Mesenchymal stem cell (in vitro differentiated cells and primary cell): ENCODE data around the gene SEC61A1.

ENCODE experiments used
- DNase-seq: peaks from one replicate; pipeline ENCODE4 v3.0.0-alpha.2; 2013
- H2AFZ ChIP-seq: one replicate; pipeline ENCODE4 v1.6.1; 2013; ENCODE audit warnings: low read depth, mild to moderate bottlenecking, control low read depth, inconsistent platforms, low read length, moderate library complexity
- H2AK5ac ChIP-seq: 2 replicates; pipeline ENCODE4 v1.6.1; 2013; ENCODE audit warnings: low read length, moderate library complexity, mild to moderate bottlenecking, inconsistent platforms; ENCODE audit not compliant: severe bottlenecking
- H2BK120ac ChIP-seq: one replicate; pipeline ENCODE4 v1.6.1; 2013; ENCODE audit warnings: low read depth, mild to moderate bottlenecking, inconsistent platforms, low read length, moderate library complexity
- H2BK12ac ChIP-seq, 2 experiments: one replicate each; pipeline ENCODE4 v1.6.1; 2013; ENCODE audit warnings: inconsistent platforms in 2 of 2, low read length in 2 of 2, mild to moderate bottlenecking in 2 of 2, moderate library complexity in 2 of 2, control low read depth in 1 of 2
- H2BK15ac ChIP-seq: one replicate; pipeline ENCODE4 v1.6.1; 2013; ENCODE audit warnings: mild to moderate bottlenecking, low read depth, inconsistent platforms; ENCODE audit not compliant: poor library complexity, severe bottlenecking
- H2BK5ac ChIP-seq: 2 replicates; pipeline ENCODE4 v1.6.1; 2013; ENCODE audit warnings: low read depth, mild to moderate bottlenecking, low read length, control low read depth, inconsistent platforms; ENCODE audit not compliant: poor library complexity, severe bottlenecking
- H3K14ac ChIP-seq, 2 experiments: one replicate each; pipeline ENCODE4 v1.6.1; 2013; ENCODE audit warnings: inconsistent platforms in 2 of 2, low read length in 2 of 2, control low read depth in 1 of 2, mild to moderate bottlenecking in 1 of 2, moderate library complexity in 1 of 2
- H3K18ac ChIP-seq, 2 experiments: one replicate each; pipeline ENCODE4 v1.6.1; 2013; ENCODE audit warnings: inconsistent platforms in 2 of 2, low read length in 2 of 2, control low read depth in 1 of 2, low read depth in 1 of 2, mild to moderate bottlenecking in 1 of 2
- H3K23ac ChIP-seq, 2 experiments: one replicate each; pipeline ENCODE4 v1.6.1; 2013; ENCODE audit warnings: inconsistent platforms in 2 of 2, low read length in 2 of 2, mild to moderate bottlenecking in 2 of 2, moderate library complexity in 2 of 2, control low read depth in 1 of 2
- H3K27ac ChIP-seq: 2 replicates; pipeline ENCODE4 v1.5.1; 2013; ENCODE audit warnings: mild to moderate bottlenecking, moderate library complexity, low read length, control low read depth, inconsistent platforms; ENCODE audit not compliant: poor library complexity, severe bottlenecking
- H3K27me3 ChIP-seq, 2 experiments: 2 replicates each; pipeline versions ENCODE4 v1.6.1 to v1.7.0; 2013; ENCODE audit warnings: low read length in 2 of 2, mild to moderate bottlenecking in 2 of 2, moderate library complexity in 2 of 2, control low read depth in 1 of 2, inconsistent platforms in 1 of 2; ENCODE audit not compliant: control insufficient read depth in 1 of 2, insufficient read depth in 1 of 2
- H3K36me3 ChIP-seq, 2 experiments: 2 replicates each; pipeline versions ENCODE4 v1.6.1 to v1.7.0; 2013; ENCODE audit warnings: low read length in 2 of 2, control low read depth in 1 of 2, inconsistent platforms in 1 of 2, low read depth in 1 of 2, mild to moderate bottlenecking in 1 of 2; ENCODE audit not compliant: insufficient read depth in 2 of 2, control insufficient read depth in 1 of 2
- H3K4ac ChIP-seq, 2 experiments: one replicate each; pipeline ENCODE4 v1.6.1; 2013; ENCODE audit warnings: inconsistent platforms in 2 of 2, low read length in 2 of 2, mild to moderate bottlenecking in 2 of 2, moderate library complexity in 2 of 2, control low read depth in 1 of 2, low read depth in 1 of 2
- H3K4me1 ChIP-seq: 2 replicates; pipeline ENCODE4 v1.6.1; 2013; ENCODE audit warnings: low read depth, low read length, control low read depth; ENCODE audit not compliant: control insufficient read depth, insufficient read depth
- H3K4me2 ChIP-seq: 2 replicates; pipeline ENCODE4 v1.6.1; 2013; ENCODE audit warnings: low read length, mild to moderate bottlenecking, inconsistent platforms; ENCODE audit not compliant: poor library complexity, severe bottlenecking
- H3K4me3 ChIP-seq, 2 experiments: 2 replicates each; pipeline versions ENCODE4 v1.5.1 to v1.7.0; 2013; ENCODE audit warnings: low read length in 2 of 2, mild to moderate bottlenecking in 2 of 2, control low read depth in 1 of 2, low read depth in 1 of 2; ENCODE audit not compliant: insufficient read depth in 1 of 2
- H3K79me1 ChIP-seq: replicated peaks from 2 replicates; pipeline ENCODE4 v1.6.1; 2013; ENCODE audit warnings: mild to moderate bottlenecking, control low read depth, low read length, inconsistent platforms; ENCODE audit not compliant: poor library complexity, severe bottlenecking
- H3K9ac ChIP-seq: 2 replicates; pipeline ENCODE4 v1.7.0; 2013; ENCODE audit warnings: mild to moderate bottlenecking, low read length, moderate library complexity
- H3K9me3 ChIP-seq: 2 replicates; pipeline ENCODE4 v1.7.0; 2013; ENCODE audit warnings: mild to moderate bottlenecking, low read length; ENCODE audit not compliant: control insufficient read depth
- H4K8ac ChIP-seq: one replicate; pipeline ENCODE4 v1.6.1; 2013; ENCODE audit warnings: inconsistent platforms, mild to moderate bottlenecking, low read length, moderate library complexity
- H4K91ac ChIP-seq: one replicate; pipeline ENCODE4 v1.6.1; 2013; ENCODE audit warnings: mild to moderate bottlenecking, low read length, inconsistent platforms
- WGBS: methylation state at CpG from one replicate; pipeline ENCODE4 v1.1.7; 2013; ENCODE audit warnings: mixed read lengths; 5-methylcytosine and 5-hydroxymethylcytosine counted together

SEC61A1 gene

DNA sequence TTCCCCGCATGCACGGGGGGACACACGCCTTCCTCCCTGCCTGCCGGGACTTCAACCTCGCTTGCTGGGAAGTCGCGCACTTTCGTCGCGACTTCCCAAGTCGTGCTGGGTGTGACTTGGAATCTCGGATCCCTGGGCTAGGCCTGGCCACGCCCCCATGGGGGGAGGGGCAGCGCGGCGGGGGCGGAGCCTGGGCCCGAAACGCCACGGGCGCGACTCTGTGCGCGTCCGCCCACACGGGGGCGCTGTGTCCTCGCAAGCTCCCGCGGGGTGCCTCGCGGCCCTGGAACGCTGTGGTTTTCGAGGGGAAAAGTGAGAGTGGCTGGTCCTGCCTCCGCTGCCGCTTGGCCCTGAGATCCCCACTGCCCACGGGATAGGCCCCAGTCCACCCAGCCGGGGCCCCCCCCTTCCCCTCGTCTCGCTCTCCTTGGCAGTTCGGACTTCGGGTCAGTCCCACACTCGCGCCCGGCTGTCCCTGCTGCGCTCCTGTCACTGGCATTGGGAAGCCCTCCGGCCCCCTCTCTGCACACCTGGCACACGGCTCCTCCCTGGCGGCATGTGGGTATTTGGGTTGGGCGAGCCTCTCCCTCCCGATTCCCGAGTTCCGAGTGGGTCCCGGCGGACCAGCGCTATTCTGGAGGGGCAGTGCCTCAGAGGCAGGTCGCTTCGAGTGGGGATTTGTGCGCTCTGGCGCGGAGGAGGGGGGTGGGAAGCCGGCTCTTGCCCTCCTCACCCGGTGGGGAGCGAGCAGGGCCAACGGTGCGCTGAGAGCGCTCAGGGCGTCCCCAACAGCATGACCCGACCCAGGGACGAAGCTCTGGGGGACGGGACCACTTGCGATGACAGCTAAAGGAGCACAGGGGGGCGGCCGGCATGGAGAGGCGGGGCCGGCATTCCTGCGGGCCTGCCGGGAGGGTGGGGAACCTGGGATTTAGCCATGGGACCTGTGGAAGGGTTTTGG lies 23.6 kb downstream of the SEC61A1 start:
- Histone ChIP-seq H2BK120ac (no peak overlapping the region), H3K36me3 (peaks cover 23 to 39% of the 10 kb centered on the region in 2 experiments), H4K8ac (peak overlapping the region; percentile 91), H3K4me3 (peak overlapping the region; percentile 39 to 74), H3K18ac (peak overlapping the region; percentile 29 to 67), H2AK5ac (no peak overlapping the region), H2BK5ac (no peak overlapping the region), H3K4me1 (peaks cover 46% of the 10 kb centered on the region), H3K27me3 (no peaks in the 10 kb centered on the region), H2AFZ (peak overlapping the region; percentile 43), H3K9ac (peak overlapping the region; percentile 83), H3K79me1 (peaks cover 18% of the 10 kb centered on the region), H2BK12ac (peak overlapping the region in 1 of 2 experiments; percentile 17), H3K27ac (no peak overlapping the region), H3K14ac (no peak overlapping the region), H3K4ac (peak overlapping the region in 1 of 2 experiments; percentile 1), H3K4me2 (peak overlapping the region; percentile 88), H3K23ac (no peak overlapping the region), H4K91ac (no peak overlapping the region), H2BK15ac (peak overlapping the region; percentile 60), H3K9me3 (no peaks in the 10 kb centered on the region)
- DNase-seq, result peak; percentile 85
- WGBS, result 5% methylated on average over 64 of the region's 78 CpGs

GRCh38 chr3:128076483-128077201 lies 24.4 kb downstream of the SEC61A1 start:
- Histone ChIP-seq H3K23ac (peak overlapping the region in 1 of 2 experiments; percentile 75), H3K9me3 (no peaks in the 10 kb centered on the region), H3K4me1 (peaks cover 51% of the 10 kb centered on the region), H3K4me3 (peak overlapping the region; percentile 39 to 74), H2BK12ac (peak overlapping the region in 1 of 2 experiments; percentile 59), H3K27me3 (no peaks in the 10 kb centered on the region), H3K4me2 (peak overlapping the region; percentile 88), H4K8ac (peak overlapping the region; percentile 88), H3K36me3 (peaks cover 15 to 33% of the 10 kb centered on the region in 2 experiments), H3K18ac (peak overlapping the region; percentile 40 to 89), H2BK120ac (peak overlapping the region; percentile 68), H2BK5ac (no peak overlapping the region), H2AK5ac (no peak overlapping the region), H3K27ac (no peak overlapping the region), H3K4ac (peak overlapping the region; percentile 19 to 82), H3K14ac (peak overlapping the region in 1 of 2 experiments; percentile 76), H2AFZ (peak overlapping the region; percentile 29), H2BK15ac (no peak overlapping the region), H3K79me1 (peaks cover 14% of the 10 kb centered on the region), H3K9ac (peak overlapping the region; percentile 83), H4K91ac (peak overlapping the region; percentile 90)
- DNase-seq, result peak; percentile 39
- 5% methylated on average over 61 of the region's 79 CpGs for WGBS

- no peaks in the 10 kb centered on the region for H3K27me3 ChIP-seq
- H3K9me3 ChIP-seq, result no peaks in the 10 kb centered on the region
- H2AK5ac ChIP-seq, result peak overlapping the region; percentile 45
- H2BK12ac ChIP-seq, result peak overlapping the region; percentile 23 to 79
- H3K4ac ChIP-seq, result peak overlapping the region; percentile 8 to 13
- peak overlapping the region; percentile 12 for H2BK120ac ChIP-seq
- H3K9ac ChIP-seq, result peak overlapping the region; percentile 83
- H3K4me2 ChIP-seq, result peak overlapping the region; percentile 88
- no peak overlapping the region for H2BK5ac ChIP-seq
- peak overlapping the region; percentile 39 to 42 for H3K4me3 ChIP-seq
- H4K8ac ChIP-seq, result no peak overlapping the region
- 22% methylated on average over 6 of the region's 11 CpGs for WGBS
- peak overlapping the region; percentile 53 for H4K91ac ChIP-seq
- no peak overlapping the region for H2BK15ac ChIP-seq
- no peak overlapping the region for H3K23ac ChIP-seq
- peaks cover 54% of the 10 kb centered on the region for H3K4me1 ChIP-seq
- DNase-seq, result no peak
- no peak overlapping the region for H3K27ac ChIP-seq
- H3K36me3 ChIP-seq, result peaks cover 11 to 27% of the 10 kb centered on the region in 2 experiments
- peak overlapping the region in 1 of 2 experiments; percentile 62 for H3K14ac ChIP-seq
- peaks cover 10% of the 10 kb centered on the region for H3K79me1 ChIP-seq
- peak overlapping the region in 1 of 2 experiments; percentile 42 for H3K18ac ChIP-seq
- H2AFZ ChIP-seq, result peak overlapping the region; percentile 29
These were observed 25.0 kb downstream of the SEC61A1 start for GRCh38 chr3:128077202-128077624.
